BJ (cell line): Measurements from ENCODE around the gene CCDC68. TPM values are rescaled to one million over a fixed set of nuclear protein-coding genes. Genes with fewer than 3 reads are reported as not detected.

Experiments used
- CTCF ChIA-PET: fragments of 350-600 bp; formaldehyde crosslinking; extraction: SDS; loops from one replicate; lab custom pipeline; 2021; ENCODE audit warnings: antibody characterized with exemption, inconsistent platforms; lab: Yijun Ruan, JAX
- POLR2A ChIA-PET: fragments of 300-600 bp; sonication (Branson Sonifier 250); formaldehyde crosslinking; extraction: SDS; loops from one replicate; lab custom pipeline; 2021; ENCODE audit warnings: antibody characterized with exemption; lab: Charles Lee
- DNase-seq: peaks from one replicate; pipeline ENCODE4 v3.0.0-alpha.2; 2011; ENCODE audit warnings: low read depth
- H3K27me3 ChIP-seq: 2 replicates; pipeline ENCODE4 v1.6.0; 2011; ENCODE audit warnings: low read length; ENCODE audit not compliant: control insufficient read depth, insufficient read depth
- H3K36me3 ChIP-seq: 2 replicates; pipeline ENCODE4 v1.5.1; 2011; ENCODE audit warnings: low read length; ENCODE audit not compliant: control insufficient read depth, insufficient read depth
- H3K4me3 ChIP-seq: 2 replicates; pipeline ENCODE4 v1.5.1; 2011; ENCODE audit warnings: low read depth, mild to moderate bottlenecking, control low read depth, low read length
- CTCF ChIP-seq: IDR thresholded peaks from 2 replicates; pipeline ENCODE4 v1.5.1; 2011; ENCODE audit warnings: low read depth, mild to moderate bottlenecking, control low read depth, inconsistent platforms, low read length, moderate library complexity; ENCODE audit not compliant: insufficient read depth
- polyA plus RNA-seq: library from polyadenylated mRNA; depleted of rRNA; stranded (reverse); fragments of >200 nt; gene quantifications from 2 replicates; pipeline ENCODE4 v1.2.3, GENCODE V29; 2011

The CCDC68 gene
- polyA plus RNA-seq, 1 experiment, result 0.34 TPM

- DNase-seq, result no peak
- no peaks in the 10 kb centered on the region for H3K27me3 ChIP-seq
- TF ChIP-seq CTCF, result no peak
- ChIA-PET POLR2A (interaction anchor here (0.6 kb wide), 1 partner anchor 318 kb away, joined by 3 read pairs; no protein-coding TSS in a partner anchor), CTCF (no interaction called here)
- no peak overlapping the region for H3K4me3 ChIP-seq
- H3K36me3 ChIP-seq, result no peaks in the 10 kb centered on the region
Measured at GRCh38 chr18:54926593-54927325, 32.5 kb downstream of the CCDC68 start.

GRCh38 chr18:54924948-54925347, 34.3 kb downstream of the CCDC68 start:
- no peak overlapping the region for H3K4me3 ChIP-seq
- DNase-seq, result no peak
- no peak for TF ChIP-seq CTCF
- no peaks in the 10 kb centered on the region for H3K27me3 ChIP-seq
- ChIA-PET POLR2A (no interaction called here), CTCF (no interaction called here)
- no peaks in the 10 kb centered on the region for H3K36me3 ChIP-seq

GRCh38 chr18:54923339-54923956, 35.8 kb downstream of the CCDC68 start:
- no peaks in the 10 kb centered on the region for H3K27me3 ChIP-seq
- ChIA-PET CTCF (no interaction called here), POLR2A (no interaction called here)
- H3K36me3 ChIP-seq, result no peaks in the 10 kb centered on the region
- no peak for TF ChIP-seq CTCF
- no peak overlapping the region for H3K4me3 ChIP-seq
- DNase-seq, result no peak

GRCh38 chr18:54919412-54919811, 39.8 kb downstream of the CCDC68 start:
- no peaks in the 10 kb centered on the region; the same call in 1 of the 2 replicates for H3K27me3 ChIP-seq
- no peak for TF ChIP-seq CTCF

GRCh38 chr18:54918060-54918459, 41.2 kb downstream of the CCDC68 start:
- no peak for TF ChIP-seq CTCF
- CTCF ChIA-PET, result no interaction called here
- H3K27me3 ChIP-seq, result no peaks in the 10 kb centered on the region; the same call in 1 of the 2 replicates
- POLR2A ChIA-PET, result no interaction called here
- no peak overlapping the region for H3K4me3 ChIP-seq
- no peak for DNase-seq
- H3K36me3 ChIP-seq, result no peaks in the 10 kb centered on the region

More at GRCh38 chr18:54919412-54919811, 39.8 kb downstream of the CCDC68 start:
- no peak overlapping the region for H3K4me3 ChIP-seq
- H3K36me3 ChIP-seq, result no peaks in the 10 kb centered on the region
- POLR2A ChIA-PET, result no interaction called here
- CTCF ChIA-PET, result no interaction called here
- no peak for DNase-seq
